ENCODE data around the gene SLC2A8. TPM values are rescaled to one million over a fixed set of nuclear protein-coding genes. Genes with fewer than 3 reads are reported as not detected.

Gene SLC2A8
- polyA plus RNA-seq, 1 donor (not counting 4 experiments of a cell fraction or from before 2014, with no cell fraction given), result 7.1 TPM

GRCh38 chr9:127395497-127396252, 1.3 kb upstream of the SLC2A8 start:
- Histone ChIP-seq H3K36me3 (ENCODE audit: control insufficient read depth in 2 of 2, extremely low read depth in 1 of 2, insufficient read depth in 2 of 2, low read length in 2 of 2) (no peaks in the 10 kb centered on the region), H3K4me2 (ENCODE audit: control insufficient read depth, extremely low read depth, insufficient read depth, low read depth, low read length) (peak overlapping the region; percentile 88), H3K9me1 (ENCODE audit: control insufficient read depth, extremely low read depth, insufficient read depth, low read length) (no peaks in the 10 kb centered on the region), H3K27ac (ENCODE audit: control insufficient read depth, insufficient read depth, low read length) (no peak overlapping the region), H3K27me3 (ENCODE audit: control insufficient read depth, extremely low read depth, insufficient read depth, low read length) (no peaks in the 10 kb centered on the region), H4K20me1 (ENCODE audit: control insufficient read depth, extremely low read depth, insufficient read depth, low read length) (no peaks in the 10 kb centered on the region), H3K9me3 (ENCODE audit: control insufficient read depth, low read depth, low read length) (no peaks in the 10 kb centered on the region), H3K4me3 (ENCODE audit: control insufficient read depth in 2 of 3, extremely low read depth in 1 of 3, insufficient read depth in 2 of 3, low read depth in 1 of 3, low read length in 3 of 3) (peak overlapping the region in 1 of 3 experiments; percentile 68), H3K9ac (ENCODE audit: control insufficient read depth, extremely low read depth, insufficient read depth, low read length) (no peak overlapping the region), H3K4me1 (ENCODE audit: control insufficient read depth, extremely low read depth, insufficient read depth, low read length) (peaks cover 11% of the 10 kb centered on the region), H3K79me2 (ENCODE audit: control insufficient read depth, insufficient read depth, low read length) (no peaks in the 10 kb centered on the region), H2AFZ (ENCODE audit: control insufficient read depth, low read length) (no peak overlapping the region)
- TF ChIP-seq CTCF (optimal IDR thresholded peaks at IDR 0.05 in 1 of 3, IDR thresholded peaks at IDR 0.05 in 1 of 3, conservative IDR thresholded peaks at IDR 0.05 in 1 of 3; ENCODE audit: extremely low read depth in 1 of 3, insufficient read depth in 2 of 3, low read length in 3 of 3) (no peak), EZH2 (IDR thresholded peaks at IDR 0.05; ENCODE audit: low read length) (no peak)
- DNase-seq (ENCODE audit: low read depth, low spot score) (no peak), FAIRE-seq (no peak)
- dilution Hi-C loops (cut with MboI; ENCODE audit: extremely low pct_ligation_motif_present, low sequenced_read_pairs), result loop anchor here (10.0 kb wide), 1 partner anchor 61 kb away; no protein-coding TSS in a partner anchor

GRCh38 chr9:127396253-127396807, 639 bp upstream of the SLC2A8 start:
- Histone ChIP-seq H3K9me1 (ENCODE audit: control insufficient read depth, extremely low read depth, insufficient read depth, low read length) (no peaks in the 10 kb centered on the region), H3K27me3 (ENCODE audit: control insufficient read depth, extremely low read depth, insufficient read depth, low read length) (no peaks in the 10 kb centered on the region), H4K20me1 (ENCODE audit: control insufficient read depth, extremely low read depth, insufficient read depth, low read length) (no peaks in the 10 kb centered on the region), H3K27ac (ENCODE audit: control insufficient read depth, insufficient read depth, low read length) (no peak overlapping the region), H3K4me2 (ENCODE audit: control insufficient read depth, extremely low read depth, insufficient read depth, low read depth, low read length) (peak overlapping the region; percentile 88), H3K9ac (ENCODE audit: control insufficient read depth, extremely low read depth, insufficient read depth, low read length) (no peak overlapping the region), H3K9me3 (ENCODE audit: control insufficient read depth, low read depth, low read length) (no peaks in the 10 kb centered on the region), H3K4me1 (ENCODE audit: control insufficient read depth, extremely low read depth, insufficient read depth, low read length) (peaks cover 11% of the 10 kb centered on the region), H3K79me2 (ENCODE audit: control insufficient read depth, insufficient read depth, low read length) (no peaks in the 10 kb centered on the region), H2AFZ (ENCODE audit: control insufficient read depth, low read length) (peak overlapping the region; percentile 86), H3K36me3 (ENCODE audit: control insufficient read depth in 2 of 2, extremely low read depth in 1 of 2, insufficient read depth in 2 of 2, low read length in 2 of 2) (peaks cover under 1 to 2% of the 10 kb centered on the region in 2 experiments), H3K4me3 (ENCODE audit: control insufficient read depth in 2 of 3, extremely low read depth in 1 of 3, insufficient read depth in 2 of 3, low read depth in 1 of 3, low read length in 3 of 3) (peak overlapping the region; percentile 43 to 68 (median 62))
- TF ChIP-seq EZH2 (IDR thresholded peaks at IDR 0.05; ENCODE audit: low read length) (no peak), CTCF (optimal IDR thresholded peaks at IDR 0.05 in 1 of 3, IDR thresholded peaks at IDR 0.05 in 1 of 3, conservative IDR thresholded peaks at IDR 0.05 in 1 of 3; ENCODE audit: extremely low read depth in 1 of 3, insufficient read depth in 2 of 3, low read length in 3 of 3) (no peak)
- FAIRE-seq (no peak), DNase-seq (ENCODE audit: low read depth, low spot score) (no peak)
- dilution Hi-C loops (cut with MboI; ENCODE audit: extremely low pct_ligation_motif_present, low sequenced_read_pairs), result loop anchor here (10.0 kb wide), 1 partner anchor 62 kb away; no protein-coding TSS in a partner anchor
